ENCODE measurements around the gene LUZP4.
"Not testable (repeated sequence)": the region's sequence is repeated elsewhere in the genome, so short reads cannot be mapped to it uniquely, and the experiment has no call there.

LUZP4 gene

DNA sequence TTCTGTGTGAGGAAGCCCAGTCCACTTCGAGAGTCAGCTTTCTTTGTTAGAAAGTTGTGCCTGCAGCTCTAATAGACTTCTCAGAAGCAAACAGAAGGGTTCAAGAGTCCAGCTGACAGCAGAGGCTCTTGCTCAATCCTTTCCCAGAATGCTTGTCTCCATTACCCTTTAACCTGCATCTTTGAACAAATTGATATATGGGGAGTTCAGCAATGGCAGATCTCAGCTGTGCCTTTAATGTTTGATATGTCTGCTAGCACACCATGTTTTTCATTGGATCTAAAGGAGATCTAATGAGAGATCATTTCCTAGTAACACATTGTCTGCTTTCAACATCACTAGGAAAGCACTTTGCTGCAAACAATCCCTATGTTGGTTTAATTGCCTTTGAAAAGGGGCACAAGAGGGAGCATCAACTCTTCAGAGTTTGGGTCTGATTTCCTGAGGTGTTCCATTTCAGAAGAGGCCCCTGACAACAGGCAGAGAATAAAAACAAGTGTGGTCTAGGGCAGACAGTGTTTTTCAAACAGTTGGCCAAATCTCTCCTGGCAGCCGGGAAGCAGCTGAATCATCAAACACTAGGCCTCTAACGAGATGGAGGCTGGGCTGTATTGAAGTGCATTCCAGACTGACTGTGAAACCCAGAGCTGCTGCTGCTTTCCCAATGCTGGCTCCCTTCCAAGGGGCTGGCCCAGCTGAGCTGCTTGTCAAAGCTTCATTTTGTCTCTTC, 55.5 kb downstream of the LUZP4 start:
- TF ChIP-seq POLR2A (IDR thresholded peaks at IDR 0.05; ENCODE audit: extremely low read depth, insufficient read length), result no peak
- TF ChIP-seq, protein P1, sequence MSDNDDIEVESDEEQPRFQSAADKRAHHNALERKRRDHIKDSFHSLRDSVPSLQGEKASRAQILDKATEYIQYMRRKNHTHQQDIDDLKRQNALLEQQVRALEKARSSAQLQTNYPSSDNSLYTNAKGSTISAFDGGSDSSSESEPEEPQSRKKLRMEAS (IDR thresholded peaks at IDR 0.05; ENCODE audit: low read depth, low read length), result no peak
- no peak for DNase-seq (ENCODE audit: low read depth)
- no peak overlapping the region for H3K4me3 ChIP-seq (ENCODE audit: low read depth, low read length)

- DNase-seq (ENCODE audit: low read depth), result no peak
- no peak overlapping the region for H3K4me3 ChIP-seq (ENCODE audit: low read depth, low read length)
- TF ChIP-seq, protein P1 (IDR thresholded peaks at IDR 0.05; ENCODE audit: low read depth, low read length), result no peak
- TF ChIP-seq MYC (IDR thresholded peaks at IDR 0.05; ENCODE audit: low read depth, low read length) (no peak), POLR2A (IDR thresholded peaks at IDR 0.05; ENCODE audit: extremely low read depth, insufficient read length) (no peak), CTCF (IDR thresholded peaks at IDR 0.05; ENCODE audit: low read depth, low read length) (no peak)
These were observed 56.1 kb downstream of the LUZP4 start for GRCh38 chrX:115345615-115346014.

DNA sequence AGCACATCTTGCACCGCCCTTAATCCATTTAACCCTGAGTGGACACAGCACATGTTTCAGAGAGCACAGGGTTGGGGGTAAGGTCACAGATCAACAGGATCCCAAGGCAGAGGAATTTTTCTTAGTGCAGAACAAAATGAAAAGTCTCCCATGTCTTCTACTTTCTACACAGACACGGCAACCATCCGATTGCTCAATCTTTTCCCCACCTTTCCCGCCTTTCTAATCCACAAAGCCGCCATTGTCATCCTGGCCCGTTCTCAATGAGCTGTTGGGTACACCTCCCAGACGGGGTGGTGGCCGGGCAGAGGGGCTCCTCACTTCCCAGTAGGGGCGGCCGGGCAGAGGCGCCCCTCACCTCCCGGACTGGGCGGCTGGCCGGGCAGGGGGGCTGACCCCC, 57.2 kb downstream of the LUZP4 start:
- DNase-seq (ENCODE audit: low read depth); H3K4me3 ChIP-seq (ENCODE audit: low read depth, low read length): not testable (repeated sequence)

DNA sequence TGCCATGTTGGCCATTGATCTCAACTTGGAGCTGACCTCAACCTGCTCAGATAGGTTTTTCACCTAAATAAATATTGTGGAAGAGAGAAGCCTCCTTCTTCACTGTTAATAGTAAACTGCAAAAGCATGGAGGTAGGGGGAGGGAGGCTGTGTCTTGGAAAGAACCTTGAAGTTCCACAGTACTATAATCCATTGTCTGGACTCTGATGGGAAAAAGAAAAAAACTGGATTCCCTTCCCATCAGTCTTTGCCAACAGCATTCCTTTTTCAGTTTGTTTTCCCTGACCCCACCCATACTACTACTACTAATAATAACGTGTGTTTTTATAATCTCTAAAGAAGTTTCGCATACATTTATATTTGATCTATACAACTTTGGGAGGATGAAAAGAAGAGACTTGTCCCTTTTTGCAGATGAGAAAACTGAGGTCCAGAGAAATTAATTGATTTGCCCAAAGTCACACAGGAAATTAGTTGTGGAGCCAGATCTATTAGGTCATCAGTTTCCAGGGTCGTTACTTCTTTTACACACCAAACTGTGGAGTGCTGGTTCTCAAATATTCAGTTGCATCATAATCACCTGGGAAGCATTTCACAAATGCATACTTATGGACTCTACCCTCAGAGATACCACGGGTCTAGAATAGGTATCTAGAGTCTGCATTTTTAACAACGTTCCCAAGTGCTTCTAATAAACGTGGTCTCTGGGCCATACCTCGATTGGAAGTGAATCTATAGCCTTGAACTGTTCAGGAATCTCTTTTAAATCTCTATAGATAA, 59.1 kb downstream of the LUZP4 start:
- DNase-seq (ENCODE audit: low read depth), result no peak
- no peak overlapping the region for H3K4me3 ChIP-seq (ENCODE audit: low read depth, low read length)
- TF ChIP-seq POLR2A (IDR thresholded peaks at IDR 0.05; ENCODE audit: extremely low read depth, insufficient read length) (no peak), MYC (IDR thresholded peaks at IDR 0.05; ENCODE audit: low read depth, low read length) (no peak), CTCF (IDR thresholded peaks at IDR 0.05; ENCODE audit: low read depth, low read length) (no peak)
- TF ChIP-seq, protein P1 (IDR thresholded peaks at IDR 0.05; ENCODE audit: low read depth, low read length), result no peak

- DNase-seq (ENCODE audit: low read depth), result no peak
- TF ChIP-seq, protein P1 (IDR thresholded peaks at IDR 0.05; ENCODE audit: low read depth, low read length), result no peak
- TF ChIP-seq MYC (IDR thresholded peaks at IDR 0.05; ENCODE audit: low read depth, low read length) (no peak), POLR2A (IDR thresholded peaks at IDR 0.05; ENCODE audit: extremely low read depth, insufficient read length) (no peak), CTCF (IDR thresholded peaks at IDR 0.05; ENCODE audit: low read depth, low read length) (no peak)
- H3K4me3 ChIP-seq (ENCODE audit: low read depth, low read length), result no peak overlapping the region
These were observed 61.3 kb downstream of the LUZP4 start for GRCh38 chrX:115350711-115351381.

DNA sequence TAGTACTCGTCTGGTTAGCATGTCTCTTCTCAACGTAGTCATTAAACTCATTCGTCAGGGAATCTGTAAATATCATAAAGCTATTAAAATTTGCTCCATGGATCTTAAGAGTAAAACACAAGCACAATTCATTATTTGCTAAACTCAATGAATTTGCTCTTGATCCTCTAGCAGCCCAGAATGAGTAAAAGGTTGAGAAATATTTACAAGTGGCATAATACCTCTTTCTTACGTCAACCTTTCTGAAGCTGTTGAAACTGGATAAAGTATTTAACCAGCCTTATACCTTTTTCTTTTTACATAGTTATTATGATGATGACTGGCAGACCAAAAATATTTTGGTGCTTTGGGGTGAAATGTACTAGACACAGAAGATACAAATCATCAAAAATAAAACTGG, 66.9 kb downstream of the LUZP4 start:
- DNase-seq (ENCODE audit: low read depth), result no peak
- no peak for TF ChIP-seq CTCF (IDR thresholded peaks at IDR 0.05; ENCODE audit: low read depth, low read length)
- no peak for TF ChIP-seq MYC (IDR thresholded peaks at IDR 0.05; ENCODE audit: low read depth, low read length)
- TF ChIP-seq, protein P1 (IDR thresholded peaks at IDR 0.05; ENCODE audit: low read depth, low read length), result no peak
- TF ChIP-seq POLR2A (IDR thresholded peaks at IDR 0.05; ENCODE audit: extremely low read depth, insufficient read length), result no peak
- H3K4me3 ChIP-seq (ENCODE audit: low read depth, low read length), result no peak overlapping the region

Data from NB4 (cell line).